Hematopoietic multipotent progenitor cell treated with erythropoietin and hydrocortisone succinate and interleukin-3 and kit ligand, for 6 days (in vitro differentiated cells): ENCODE measurements around the gene MAP3K20.

ENCODE experiments used
- DNase-seq: peaks from one replicate; pipeline ENCODE4 v3.0.0-alpha.2; 2015

MAP3K20 gene

GRCh38 chr2:173051463-173052215 lies 24.0 kb upstream of the MAP3K20 start:
- DNase-seq, result peak; percentile 58

DNA sequence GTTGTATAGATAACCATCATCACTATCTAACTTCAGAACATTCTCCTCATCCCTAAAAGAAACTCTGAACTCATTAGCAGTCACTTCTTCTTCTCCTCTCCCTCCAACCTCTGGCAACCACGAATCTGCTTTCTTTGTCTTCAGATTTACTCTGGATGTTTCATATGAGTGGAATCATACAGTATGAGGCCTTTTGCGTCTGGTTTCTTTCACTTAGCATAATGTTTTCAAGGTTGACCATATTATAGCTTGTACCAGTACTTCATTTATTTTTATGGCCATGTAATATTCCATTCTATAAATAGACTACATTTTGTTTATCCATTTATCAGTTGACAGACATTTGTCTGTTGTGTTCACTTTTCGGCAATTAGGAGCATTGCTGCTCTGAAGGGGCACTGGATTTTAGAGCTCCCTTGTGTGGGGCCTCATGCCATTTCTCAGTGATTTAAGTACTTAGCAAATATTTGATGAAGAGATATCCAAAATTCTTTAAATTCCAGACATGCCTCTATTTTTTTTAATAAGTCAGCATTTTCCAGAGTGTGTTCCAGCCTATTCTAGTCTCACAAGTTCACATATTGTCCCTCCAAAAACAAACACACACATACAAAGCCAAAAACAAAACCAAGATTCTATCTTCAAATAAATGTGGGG lies 22.5 kb upstream of the MAP3K20 start:
- no peak for DNase-seq

DNA sequence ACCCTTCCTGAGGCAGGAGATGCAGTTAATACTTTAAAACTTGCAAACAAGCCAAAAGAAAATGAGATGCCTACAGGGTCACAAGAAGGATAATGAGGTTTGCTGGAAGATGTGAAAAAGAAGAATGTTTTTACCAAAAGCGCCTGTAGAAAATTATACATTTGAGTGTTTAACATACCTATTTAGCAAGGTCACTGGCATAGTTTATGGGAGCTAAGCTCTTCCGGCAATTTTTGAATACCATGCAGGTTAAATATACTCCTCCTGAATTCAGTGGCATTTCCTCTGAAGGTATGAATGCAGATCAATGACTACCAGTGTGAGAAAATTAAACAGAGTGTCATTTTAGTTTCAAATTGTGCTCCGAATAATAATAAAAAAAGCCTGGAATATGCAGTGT lies 21.2 kb upstream of the MAP3K20 start:
- no peak for DNase-seq

GRCh38 chr2:173056705-173057364 lies 18.8 kb upstream of the MAP3K20 start:
- DNase-seq, result no peak

DNA sequence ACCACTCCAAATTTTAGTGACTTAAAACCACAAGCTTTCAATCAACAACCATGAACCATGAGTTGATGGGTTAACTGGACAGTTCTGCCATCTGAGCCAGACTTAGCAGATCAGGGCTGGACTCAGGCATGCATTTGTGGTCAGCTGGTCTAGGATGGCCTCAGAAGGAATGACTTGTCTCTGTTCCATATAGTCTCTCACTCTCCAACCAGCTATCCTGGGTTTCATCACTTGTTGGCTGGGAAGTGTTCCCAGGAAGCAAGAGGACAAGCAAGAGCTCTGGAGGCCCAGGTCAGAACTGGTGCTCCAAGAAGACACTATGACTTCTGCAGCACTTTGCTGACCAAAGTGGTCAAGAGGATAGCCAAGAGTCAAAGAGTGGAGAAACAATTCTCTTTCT lies 17.5 kb upstream of the MAP3K20 start:
- no peak for DNase-seq

- DNase-seq, result peak; percentile 46
Measured at GRCh38 chr2:173058673-173059072, 17.0 kb upstream of the MAP3K20 start.

GRCh38 chr2:173059292-173059691 lies 16.4 kb upstream of the MAP3K20 start:
- no peak for DNase-seq

DNA sequence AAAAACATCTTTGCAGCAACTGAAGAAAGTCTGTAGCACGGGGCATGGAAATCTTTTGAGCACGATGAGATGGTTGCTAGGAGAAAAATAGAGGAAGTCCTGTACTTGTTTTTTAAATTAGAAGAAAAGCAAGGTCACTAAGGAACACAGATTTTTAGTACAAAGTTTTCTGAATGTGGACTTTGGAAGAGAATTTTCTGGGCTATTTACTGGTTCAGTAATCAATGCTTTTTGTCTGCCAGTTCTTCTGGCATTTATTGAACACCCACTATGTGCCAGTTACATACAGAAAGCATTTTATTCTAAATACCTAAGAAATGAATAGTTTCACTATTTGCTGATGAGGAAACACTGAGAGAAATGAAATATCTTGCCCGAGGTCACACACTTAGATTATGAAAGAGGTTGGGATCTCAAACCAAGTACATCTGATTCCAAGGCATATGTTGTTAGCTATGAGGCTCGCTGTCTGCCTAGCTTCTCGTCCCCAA lies 15.6 kb upstream of the MAP3K20 start:
- no peak for DNase-seq

DNA sequence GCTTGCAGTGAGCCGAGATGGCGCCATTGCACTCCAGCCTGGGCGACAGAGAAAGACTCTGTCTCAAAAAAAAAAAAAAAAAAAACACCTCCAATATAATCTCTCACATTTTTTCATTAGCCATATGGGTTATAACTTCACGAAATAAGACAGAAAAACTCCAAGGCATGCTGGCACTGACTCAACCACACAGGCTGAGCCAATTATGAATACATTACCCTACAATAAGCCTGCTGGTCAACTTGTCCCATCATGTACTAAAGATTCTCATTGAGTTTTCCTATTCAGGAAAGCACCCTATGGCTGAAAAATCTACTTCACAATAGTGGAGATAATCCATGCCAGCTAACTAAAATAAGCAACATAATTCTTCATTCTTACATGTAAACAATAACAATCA lies 12.8 kb upstream of the MAP3K20 start:
- DNase-seq, result no peak

DNA sequence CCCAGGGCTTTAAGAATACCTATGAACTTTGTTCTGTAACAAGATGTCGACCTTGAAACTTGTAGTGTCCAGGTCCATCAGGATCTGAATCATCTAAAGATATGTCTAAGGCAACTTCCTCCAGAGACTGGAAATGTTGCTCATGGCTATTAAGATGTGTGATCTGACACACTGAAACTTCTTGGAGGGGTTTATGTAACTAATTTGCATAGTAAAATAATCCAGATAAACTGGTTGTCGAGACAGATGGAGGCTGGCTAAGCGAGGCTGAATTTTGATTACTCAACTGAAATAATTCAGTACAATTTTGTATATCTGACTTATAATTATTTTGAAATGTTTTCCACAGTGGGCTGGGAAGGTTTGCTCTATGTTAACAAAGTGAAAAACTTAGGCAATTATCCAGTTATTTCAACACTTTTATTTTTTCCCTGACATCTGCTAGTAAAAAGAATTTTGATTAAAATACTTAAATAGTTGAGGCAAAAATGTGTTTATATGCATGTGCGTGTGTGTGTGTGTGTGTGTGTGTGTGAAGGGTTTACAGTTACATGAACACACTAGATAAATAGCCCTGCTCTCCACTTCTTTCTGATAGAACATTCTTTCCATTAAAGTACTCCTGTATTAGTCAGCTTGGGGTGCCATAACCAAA lies 11.4 kb upstream of the MAP3K20 start:
- DNase-seq, result no peak

DNA sequence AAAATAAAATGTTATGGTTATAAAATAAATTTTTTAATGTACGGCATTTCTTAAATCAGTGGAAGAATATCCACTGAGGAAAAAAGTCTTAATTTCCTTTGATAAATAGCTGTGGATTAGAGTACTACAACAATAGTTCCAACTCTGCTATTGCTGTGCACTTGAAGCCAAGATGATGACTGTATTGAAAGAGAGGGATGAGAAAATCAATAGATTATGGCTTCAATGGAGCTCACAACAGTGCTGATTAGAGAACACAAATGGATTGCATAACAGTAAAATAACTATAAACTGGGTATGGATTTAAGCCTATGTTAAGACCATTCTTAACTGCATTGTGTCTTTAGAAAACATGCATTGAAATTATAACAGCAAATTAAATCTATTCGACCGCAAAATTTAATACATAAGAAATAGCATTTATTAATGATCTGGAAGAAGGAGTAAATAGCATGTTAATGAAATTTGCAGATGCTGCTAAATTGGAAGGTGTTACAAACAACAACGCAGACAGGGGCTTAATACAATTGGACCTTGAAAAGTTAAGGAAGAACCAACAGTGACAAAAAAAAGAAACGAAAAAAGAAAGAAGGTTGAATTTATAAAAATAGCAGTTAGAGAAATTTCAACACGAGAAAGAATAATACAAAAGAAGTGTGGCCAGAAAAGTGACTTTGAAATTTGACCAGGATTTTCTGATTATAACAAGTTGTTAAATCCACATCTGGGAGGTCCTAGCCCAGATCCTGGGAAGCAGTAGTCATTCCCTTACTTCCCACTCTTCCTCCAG lies 8.6 kb upstream of the MAP3K20 start:
- no peak for DNase-seq

DNA sequence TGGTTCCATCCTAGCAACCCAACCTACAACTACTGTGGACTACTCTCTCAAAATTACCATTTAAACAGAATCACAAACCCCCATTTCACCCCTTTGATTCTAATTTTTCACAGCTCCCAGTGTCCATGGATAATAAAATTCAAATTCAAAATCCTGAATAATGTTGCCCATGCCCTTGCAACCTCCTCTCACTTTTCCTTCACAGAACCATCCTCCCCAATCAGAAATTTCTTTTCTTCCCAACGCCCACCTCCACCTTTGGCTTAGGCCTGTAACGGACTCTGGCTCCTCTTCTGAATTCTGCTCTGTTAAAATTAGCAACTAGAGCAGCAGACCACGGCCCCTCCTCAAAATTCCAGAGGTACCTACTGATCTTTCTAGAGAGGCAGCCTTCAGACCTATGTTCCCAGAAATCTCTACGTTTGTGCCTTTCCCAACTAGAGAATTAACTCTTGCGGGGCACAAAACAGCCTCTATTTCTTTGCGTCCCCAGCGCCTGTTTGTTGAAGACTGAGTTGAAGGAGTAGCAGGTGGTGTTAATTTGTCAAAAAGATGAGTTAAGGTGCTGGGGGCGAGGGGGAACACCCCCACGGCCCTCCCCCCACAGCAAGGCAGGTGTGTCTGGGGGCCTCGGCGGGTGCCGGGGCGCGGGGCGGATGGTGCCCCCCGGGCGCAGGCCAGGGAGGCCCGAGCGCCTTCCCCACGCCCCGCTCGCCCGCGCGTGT lies 428 bp upstream of the MAP3K20 start:
- DNase-seq, result peak; percentile 41

DNA sequence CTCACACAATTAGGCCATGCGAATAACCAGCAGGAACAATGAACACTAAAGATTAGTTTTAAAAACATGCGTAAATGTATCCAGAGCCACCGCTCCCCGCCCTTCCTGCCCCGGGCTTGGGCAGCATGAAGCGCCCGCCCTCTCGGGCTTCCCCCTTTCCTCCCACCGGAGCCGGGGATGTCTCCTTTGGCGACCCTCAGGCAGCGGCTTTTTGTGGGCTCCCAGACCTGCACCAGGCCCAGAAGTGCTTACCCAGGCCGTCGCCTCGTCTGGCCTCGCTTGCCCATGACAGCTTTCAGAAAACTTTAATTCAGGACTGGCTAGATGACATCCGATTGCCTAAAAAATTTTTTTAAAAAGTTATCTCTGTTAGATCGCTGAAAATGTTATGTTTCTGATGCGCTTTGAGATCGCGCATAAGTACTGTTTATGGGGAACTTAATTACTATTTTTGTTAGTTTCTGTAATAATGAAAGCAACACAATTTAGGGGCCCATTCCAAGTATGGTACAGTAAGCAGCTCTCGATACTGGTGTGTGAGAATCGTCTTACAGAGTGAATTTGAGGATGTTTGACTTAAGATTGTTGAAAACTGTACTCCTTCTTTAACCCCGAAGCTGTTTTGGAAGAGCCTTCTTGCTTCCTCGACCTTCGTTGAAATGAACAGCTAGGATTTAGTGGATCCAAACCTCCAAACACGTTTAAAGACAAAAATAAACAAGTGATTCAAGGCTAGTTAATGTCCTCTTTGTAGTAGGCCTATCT lies 1.1 kb downstream of the MAP3K20 start:
- peak; percentile 46 for DNase-seq

GRCh38 chr2:173077506-173078177 lies 2.0 kb downstream of the MAP3K20 start:
- DNase-seq, result peak; percentile 82

- no peak for DNase-seq
Measured at GRCh38 chr2:173079141-173079540, 3.5 kb downstream of the MAP3K20 start.

DNA sequence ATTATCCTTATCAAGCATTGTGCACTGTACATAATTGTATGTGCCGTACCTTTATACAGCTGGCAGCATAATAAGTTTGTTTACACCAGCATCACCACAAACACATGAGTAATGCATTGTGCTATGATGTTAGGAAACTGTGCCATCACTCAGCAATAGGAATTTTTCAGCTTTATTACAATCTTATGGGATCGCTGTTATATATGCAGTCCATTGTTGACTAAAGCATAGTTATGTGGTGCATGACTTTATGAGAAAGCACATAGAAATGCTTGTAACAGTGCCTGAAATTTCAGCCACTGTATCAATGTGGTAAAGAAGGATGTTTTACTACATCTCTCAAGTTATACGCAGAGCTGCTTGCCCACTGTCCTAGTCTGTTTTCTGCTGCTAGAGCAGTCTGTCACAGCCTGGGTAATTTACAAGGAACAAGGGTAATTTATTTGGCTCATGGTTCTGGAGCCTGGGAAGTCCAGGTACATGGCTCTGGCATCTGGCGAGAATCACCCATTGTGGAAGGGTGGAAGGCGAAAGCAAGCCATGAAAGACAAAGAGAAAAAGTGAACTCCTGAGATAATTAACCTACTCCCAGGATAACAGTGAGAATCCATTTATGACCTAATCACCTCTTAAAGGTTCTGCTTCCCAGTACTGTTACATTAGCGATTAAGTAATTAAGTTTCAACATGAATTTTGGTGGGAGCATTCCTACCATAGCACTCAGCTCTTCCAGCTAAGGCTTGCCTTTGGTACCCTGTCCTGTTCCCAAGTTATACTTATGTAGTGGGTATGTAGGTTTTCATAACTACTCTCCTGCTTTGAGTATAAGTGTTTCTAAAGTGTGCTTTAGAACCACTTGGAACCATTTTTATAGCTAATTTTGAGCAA lies 4.6 kb downstream of the MAP3K20 start:
- DNase-seq, result no peak

DNA sequence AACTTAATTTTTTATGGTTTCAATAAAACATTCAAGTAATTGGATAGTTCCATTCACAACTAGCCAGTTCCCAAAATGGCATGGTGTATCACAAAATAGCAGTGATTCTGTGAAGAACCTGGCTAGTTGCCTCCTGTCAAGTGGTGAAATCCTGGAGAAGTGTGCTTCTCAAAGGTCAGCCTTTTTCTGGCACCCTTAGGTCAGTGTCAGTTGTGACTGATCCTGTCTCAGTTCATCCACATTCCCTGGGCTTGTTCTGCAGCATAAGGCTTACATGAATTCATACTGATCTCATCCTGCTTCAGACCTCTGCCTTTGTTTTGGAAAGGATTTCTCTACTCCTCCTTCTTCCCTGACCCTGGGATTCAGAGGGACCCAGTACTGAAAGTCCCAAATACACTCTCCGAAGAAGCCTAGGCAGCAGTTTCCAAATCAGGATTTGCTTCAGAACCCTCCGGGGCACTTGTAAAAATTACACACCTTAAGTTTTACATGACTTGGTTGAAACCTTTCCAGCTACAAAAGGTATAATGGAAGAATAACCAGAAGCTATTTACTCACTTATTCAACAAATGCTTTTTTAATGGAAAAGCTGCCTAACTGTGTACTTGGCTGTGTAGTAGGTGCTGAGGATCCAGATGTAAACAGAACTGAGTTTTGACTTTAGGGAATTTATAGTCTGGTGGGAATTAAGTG lies 11.0 kb downstream of the MAP3K20 start:
- no peak for DNase-seq

- DNase-seq, result no peak
Measured at GRCh38 chr2:173087214-173087581, 11.6 kb downstream of the MAP3K20 start.
